ENCODE measurements around the gene DDIAS.

- TF ChIP-seq CTCF (IDR thresholded peaks at IDR 0.05) (no peak), POLR2A (IDR thresholded peaks at IDR 0.05) (no peak)
Measured at GRCh38 chr11:82959987-82960778, 58.6 kb downstream of the DDIAS start.

Data from Peyer's patch (tissue), 4 donors.